Fibroblast of skin of left biceps (primary cell): ENCODE measurements around the gene RNF220.

Experiments
- DNase-seq, 2 experiments: peaks; one replicate each; pipeline ENCODE4 v3.0.0-alpha.2; 2013; ENCODE audit warnings: low read depth in 2 of 2

Gene RNF220

GRCh38 chr1:44405031-44405797 lies at the start of gene RNF220:
RNF220 (plus strand) TSS chr1:44405255.
- DNase-seq: peak; percentile 25 to 27

- no peak for DNase-seq
These were observed 49.3 kb upstream of the RNF220 start for GRCh38 chr1:44355582-44356305.

DNA sequence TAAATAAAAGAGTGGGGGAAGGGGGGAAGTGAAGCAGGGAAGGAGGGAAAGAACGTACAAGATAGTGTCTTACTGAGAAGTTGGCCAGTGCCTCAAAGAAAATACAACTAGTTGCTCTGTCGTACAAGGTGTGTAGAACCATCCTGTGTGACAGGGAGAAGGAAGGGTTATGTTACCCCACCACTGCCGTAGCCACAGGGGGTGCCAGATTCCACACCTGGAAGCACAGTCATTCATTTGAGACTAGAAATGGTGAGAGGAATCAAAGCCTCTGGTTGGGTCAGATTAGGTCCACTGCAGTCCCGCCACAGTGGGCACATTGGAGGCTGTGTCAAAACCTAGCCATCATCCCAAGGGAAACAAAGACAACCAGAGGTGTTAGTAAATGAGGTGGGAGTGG lies 47.3 kb upstream of the RNF220 start:
- no peak for DNase-seq

DNA sequence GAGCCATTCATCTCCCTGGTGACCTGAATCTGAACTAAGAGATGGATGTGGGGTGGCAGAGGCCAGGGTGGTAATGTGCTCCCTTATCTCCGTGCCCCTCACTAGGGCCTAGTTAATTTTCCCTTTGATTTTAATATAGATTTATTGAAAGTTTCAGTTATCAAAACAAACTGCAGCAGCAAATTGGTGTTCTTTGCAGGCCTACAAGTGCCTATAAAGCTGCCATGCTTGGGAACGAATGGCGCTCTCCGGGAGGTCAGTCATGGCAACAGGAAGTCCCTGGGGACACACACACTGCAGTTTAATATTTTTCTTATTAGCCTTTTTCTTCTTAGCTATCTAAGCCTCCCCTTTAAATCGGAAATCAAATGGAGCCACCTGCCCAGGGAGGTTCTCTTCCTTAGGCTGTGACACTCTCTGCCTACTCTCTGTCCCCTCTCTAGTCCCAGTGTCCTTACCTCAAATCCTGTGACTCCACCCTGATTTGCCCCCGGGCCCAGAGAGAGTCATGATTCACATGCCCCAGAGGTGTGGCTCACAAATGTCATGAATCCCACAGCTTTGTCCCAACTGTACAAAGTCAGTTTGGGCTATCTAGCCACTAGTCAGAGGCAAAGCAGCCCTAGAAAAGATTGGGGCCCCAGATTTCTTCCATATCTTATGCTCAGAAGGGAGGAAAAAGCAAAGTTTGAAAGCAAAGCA lies 45.7 kb upstream of the RNF220 start:
- DNase-seq: no peak

DNA sequence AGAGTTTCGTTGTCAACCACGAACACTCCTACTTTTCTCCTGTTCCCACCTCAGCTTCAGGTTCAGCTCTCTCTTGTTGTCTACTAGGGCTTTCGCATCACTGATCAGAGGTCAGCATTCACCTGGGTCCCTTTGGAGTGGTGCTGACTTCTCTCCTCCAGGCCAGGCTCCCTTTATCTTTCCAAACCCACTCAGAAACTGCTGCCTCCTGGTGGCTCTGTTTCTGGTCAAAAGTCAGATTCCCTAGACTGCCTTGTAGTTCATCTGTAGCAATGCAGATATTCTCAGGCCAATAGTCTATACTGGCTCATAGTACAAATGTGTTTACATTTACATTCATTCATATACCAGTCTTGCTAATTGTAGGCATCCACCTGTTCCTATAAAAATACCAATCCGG lies 43.6 kb upstream of the RNF220 start:
- DNase-seq: no peak

GRCh38 chr1:44366371-44366975 lies 38.6 kb upstream of the RNF220 start:
- DNase-seq: no peak

- no peak for DNase-seq
These were observed 37.1 kb upstream of the RNF220 start for GRCh38 chr1:44367944-44368343.

- no peak for DNase-seq
These were observed 36.4 kb upstream of the RNF220 start for GRCh38 chr1:44368471-44369151.

DNA sequence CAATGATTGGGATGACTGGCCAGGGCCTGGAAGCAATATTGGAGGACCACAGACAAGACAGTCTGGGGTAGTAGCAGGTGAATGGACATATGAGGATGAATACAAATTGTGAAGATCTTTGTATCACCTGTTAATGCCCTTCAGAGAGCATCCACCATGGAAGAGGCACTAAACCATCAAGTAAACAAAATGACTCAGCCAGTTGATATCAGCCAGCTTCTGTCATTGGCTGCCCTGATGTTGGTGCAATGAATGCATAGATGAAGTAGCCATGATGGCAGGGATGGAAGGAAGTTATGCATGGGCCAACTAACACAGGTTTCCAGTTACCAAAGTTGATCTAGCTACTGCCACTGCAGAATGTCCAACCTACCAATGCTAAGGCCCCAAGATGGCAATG lies 33.8 kb upstream of the RNF220 start:
- DNase-seq: no peak

DNA sequence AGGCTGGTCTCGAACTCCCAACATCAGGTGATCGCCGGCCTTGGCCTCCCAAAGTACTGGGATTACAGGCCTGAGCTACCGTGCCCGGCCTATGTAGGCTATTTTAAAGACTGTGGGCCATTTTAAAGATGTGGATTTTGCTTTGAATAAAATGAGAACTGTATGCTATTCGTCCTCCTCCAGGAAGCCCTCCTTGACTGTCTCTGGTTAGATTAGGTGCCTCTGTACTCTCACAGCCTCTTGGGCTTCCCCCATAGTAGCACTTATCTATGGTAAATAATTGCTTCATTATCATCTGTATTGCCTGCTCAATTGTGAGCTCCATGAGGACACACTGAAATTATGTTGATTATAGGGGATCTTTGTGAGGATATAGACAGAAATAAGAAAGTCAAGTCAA lies 29.5 kb upstream of the RNF220 start:
- no peak for DNase-seq

GRCh38 chr1:44377925-44378784 lies 26.9 kb upstream of the RNF220 start:
- DNase-seq: no peak

DNA sequence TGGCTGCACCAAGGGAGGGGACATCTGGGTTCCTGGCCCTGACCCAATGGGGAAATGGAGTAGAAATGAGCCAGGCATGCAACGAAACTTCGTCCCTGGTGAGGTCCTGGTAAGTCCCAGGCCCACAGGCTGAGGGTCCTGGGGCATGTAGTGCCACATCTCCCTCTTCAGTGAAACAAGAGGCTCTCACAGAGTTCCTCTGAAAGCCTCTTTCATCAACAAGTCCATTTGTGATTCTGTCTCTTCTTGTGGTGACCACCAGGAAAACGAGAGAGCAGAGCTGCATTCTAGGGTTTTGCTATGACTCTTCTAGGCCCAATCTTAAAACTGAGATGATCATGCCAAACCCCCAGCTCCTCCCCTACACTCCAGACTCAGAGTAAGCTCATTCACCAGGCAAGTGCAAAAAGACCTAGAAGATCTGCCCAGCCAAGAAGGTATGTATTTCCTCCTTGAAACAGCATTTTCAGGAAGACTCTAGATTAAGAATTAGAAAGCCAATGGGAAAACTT lies 24.3 kb upstream of the RNF220 start:
- no peak for DNase-seq

- DNase-seq: no peak
These were observed 16.5 kb upstream of the RNF220 start for GRCh38 chr1:44388551-44388950.

GRCh38 chr1:44389437-44389836 lies 15.6 kb upstream of the RNF220 start:
- DNase-seq: no peak

DNA sequence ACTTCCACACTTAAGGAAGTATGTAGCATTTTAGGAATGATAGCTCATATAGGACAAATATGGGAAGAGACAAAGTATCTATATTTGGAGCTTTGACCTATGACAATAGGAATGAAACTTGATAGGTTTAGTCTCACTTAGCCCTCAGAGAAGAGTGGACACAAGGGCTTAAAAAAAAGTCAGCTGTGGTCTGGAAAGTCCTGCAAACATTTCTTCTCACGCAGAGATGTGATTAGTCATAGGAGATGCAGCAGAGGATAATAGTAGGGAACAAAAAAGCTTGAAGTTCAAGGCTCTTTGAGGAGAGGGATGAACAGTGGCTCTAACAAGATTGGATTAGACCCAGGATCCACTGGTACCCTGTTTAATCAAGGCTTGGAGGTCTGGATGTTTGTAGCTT lies 14.8 kb upstream of the RNF220 start:
- peak; percentile 10 to 29 for DNase-seq

DNA sequence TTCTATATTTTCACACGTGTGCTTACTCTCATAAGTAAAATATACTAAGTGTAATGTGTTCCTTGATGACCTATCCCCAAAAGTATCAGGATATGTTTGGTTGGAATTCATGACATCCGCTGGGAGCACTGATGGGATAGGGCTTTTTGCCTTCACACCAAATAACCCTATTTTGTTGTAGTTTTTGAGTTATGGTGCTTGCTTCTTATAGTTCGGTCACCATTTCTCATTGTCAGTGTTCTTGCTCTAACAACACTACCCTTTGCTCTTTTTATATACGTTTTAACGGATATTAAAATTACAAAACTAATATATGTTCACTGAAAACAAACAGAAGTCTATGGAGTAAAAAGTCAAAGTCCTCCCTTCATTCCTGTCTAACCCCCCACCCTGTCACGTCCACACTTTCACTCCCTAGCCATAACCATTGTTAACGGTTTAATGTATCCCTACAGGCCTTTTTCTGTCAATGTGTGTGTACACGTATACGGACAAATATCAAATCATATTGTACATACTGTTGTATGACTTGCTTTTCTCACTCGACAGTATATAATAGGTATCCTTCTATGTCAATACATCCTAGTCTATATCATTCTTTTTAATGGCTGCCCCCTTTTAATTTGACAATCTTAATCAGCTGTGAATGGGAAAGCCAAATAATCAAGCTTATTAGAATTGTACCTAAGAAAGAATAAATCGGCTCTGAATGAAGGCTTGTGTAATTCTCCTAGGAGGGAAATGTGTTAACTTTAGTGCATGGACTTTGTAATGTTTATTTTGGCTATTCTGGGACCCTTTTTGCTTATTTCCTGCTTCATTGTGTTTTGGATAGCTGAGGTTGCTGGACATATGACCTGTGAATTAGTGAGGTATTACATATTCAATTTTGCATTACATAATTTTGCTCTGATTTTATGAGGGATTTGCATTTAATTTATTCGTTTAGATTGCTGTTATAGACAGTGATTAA lies 3.5 kb upstream of the RNF220 start:
- no peak for DNase-seq

DNA sequence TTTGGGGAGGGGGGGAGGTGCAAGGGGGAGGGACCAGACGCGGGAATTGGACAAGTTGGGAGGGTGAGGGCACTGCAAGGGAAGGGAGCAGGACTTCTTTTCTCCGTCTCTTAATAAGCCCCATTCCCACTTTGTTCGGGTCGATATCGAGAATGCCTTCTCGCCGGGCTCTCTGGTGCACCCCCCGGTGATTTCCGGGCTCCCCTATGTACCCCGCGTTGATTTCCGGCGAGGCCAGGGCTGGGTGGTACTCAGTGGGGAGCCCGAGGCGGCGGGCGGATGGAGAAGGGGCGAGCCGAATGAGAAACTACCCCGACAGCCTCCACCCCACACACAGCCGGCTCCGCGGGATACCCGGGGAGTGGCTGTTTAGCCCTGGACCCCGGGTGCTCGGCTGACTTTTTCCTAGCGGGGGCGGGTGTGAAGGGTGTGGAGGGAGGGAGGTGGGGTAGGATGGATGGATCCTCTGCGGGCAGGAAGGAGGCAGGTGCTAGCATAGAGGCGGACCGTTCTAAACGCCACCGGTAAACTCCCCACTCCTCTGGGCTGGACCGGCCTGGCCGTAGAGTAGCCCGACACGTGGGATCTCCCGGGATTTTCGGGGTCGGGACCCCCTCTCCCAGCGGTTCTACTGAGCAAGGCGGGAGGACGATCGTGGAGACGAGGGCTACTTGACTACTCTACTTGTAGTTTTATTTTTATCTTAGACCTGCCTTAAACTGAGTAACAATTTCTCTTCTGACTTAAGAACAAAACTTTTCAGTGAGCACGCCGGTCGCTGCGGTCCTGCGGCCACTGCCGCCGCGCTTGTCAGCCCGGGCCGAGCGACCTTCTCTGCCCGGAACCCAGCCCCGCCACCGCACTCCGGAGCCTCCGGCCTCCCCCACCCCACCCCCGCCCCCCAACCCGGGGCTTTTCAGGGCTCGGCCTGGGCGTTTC lies 1.0 kb downstream of the RNF220 start:
- no peak for DNase-seq

DNA sequence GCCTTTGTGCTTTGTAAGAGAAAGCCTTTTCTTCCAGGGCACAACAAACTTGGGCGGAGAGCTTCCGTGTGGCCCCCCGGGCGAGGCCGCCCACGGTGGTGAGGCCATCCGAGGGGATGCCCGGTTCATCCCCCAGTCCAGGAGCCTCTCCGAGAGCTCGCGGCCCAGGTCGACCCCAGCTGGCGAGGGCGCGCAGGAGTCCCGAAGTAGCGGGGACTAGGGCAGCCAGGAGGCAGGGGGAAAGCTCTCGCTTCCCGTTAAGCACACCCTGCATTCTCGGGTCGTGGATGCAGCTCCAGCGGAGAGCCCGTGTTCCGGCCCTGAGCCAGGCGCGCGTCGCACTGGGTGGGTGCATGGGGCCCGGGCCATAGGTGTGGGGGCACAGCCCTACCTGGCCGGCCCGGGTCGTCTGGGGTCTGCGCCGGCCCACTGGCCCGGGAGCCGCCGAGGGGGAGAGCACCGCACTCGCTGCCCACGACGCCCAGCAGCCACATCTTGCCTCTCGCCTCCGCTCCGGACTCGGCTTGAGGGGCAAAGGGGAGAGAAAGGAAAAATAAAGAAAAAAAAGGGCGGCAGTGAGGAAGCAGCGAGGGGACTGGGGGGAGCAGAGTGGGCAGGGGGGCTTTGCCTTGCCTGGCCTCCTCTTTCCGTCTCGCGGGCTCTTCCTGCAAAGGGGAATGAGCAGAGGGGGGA lies 1.8 kb downstream of the RNF220 start:
- no peak for DNase-seq
